ENCODE data around the gene SCP2. TPM values are rescaled to one million over a fixed set of nuclear protein-coding genes. Genes with fewer than 3 reads are reported as not detected.
A peak's percentile ranks its signal among the peaks of the same experiment; 100 is the strongest.

The SCP2 gene
- total RNA-seq, 1 experiment from 2014 or later, result 97.5 TPM

- Histone ChIP-seq H3K4me3 (ENCODE audit: low read length) (peak overlapping the region; percentile 84), H4K20me1 (ENCODE audit: low read length) (no peaks in the 10 kb centered on the region), H3K36me3 (ENCODE audit: low read depth, low read length) (no peaks in the 10 kb centered on the region), H3K9ac (ENCODE audit: low read length) (peak overlapping the region; percentile 69), H3F3A (ENCODE audit: low read length, unreplicated experiment) (no peaks in the 10 kb centered on the region), H3K27ac (ENCODE audit: low read length) (peak overlapping the region; percentile 29), H3K4me1 (ENCODE audit: insufficient read depth, low read length) (peaks cover 14% of the 10 kb centered on the region), H3K9me3 (ENCODE audit: low read length) (no peaks in the 10 kb centered on the region), H3K79me2 (ENCODE audit: low read length) (peaks cover 40% of the 10 kb centered on the region), H3K9me2 (replicated peaks; ENCODE audit: low read length) (no peaks in the 10 kb centered on the region), H2AFZ (ENCODE audit: low read length) (peak overlapping the region; percentile 87), H3K27me3 (ENCODE audit: low read length) (no peaks in the 10 kb centered on the region), H3K4me2 (ENCODE audit: low read length) (peak overlapping the region; percentile 92)
- TF ChIP-seq, protein P1, sequence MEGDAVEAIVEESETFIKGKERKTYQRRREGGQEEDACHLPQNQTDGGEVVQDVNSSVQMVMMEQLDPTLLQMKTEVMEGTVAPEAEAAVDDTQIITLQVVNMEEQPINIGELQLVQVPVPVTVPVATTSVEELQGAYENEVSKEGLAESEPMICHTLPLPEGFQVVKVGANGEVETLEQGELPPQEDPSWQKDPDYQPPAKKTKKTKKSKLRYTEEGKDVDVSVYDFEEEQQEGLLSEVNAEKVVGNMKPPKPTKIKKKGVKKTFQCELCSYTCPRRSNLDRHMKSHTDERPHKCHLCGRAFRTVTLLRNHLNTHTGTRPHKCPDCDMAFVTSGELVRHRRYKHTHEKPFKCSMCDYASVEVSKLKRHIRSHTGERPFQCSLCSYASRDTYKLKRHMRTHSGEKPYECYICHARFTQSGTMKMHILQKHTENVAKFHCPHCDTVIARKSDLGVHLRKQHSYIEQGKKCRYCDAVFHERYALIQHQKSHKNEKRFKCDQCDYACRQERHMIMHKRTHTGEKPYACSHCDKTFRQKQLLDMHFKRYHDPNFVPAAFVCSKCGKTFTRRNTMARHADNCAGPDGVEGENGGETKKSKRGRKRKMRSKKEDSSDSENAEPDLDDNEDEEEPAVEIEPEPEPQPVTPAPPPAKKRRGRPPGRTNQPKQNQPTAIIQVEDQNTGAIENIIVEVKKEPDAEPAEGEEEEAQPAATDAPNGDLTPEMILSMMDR (conservative IDR thresholded peaks at IDR 0.05; ENCODE audit: low read depth, low read length), result no peak
- TF ChIP-seq EZH2phosphoT487 (IDR thresholded peaks at IDR 0.05; ENCODE audit: borderline replicate concordance, low read length), result no peak
- TF ChIP-seq EZH2 (IDR thresholded peaks at IDR 0.05; ENCODE audit: low read length, unreplicated experiment), result no peak
- POLR2A ChIA-PET (ENCODE audit: unreplicated experiment), result no interaction called here
- CTCF ChIA-PET, result interaction anchor here (0.9 kb wide), 1 partner anchor 162 kb away, joined by 4 read pairs; no protein-coding TSS in a partner anchor
- TSS peak; percentile 55 for BruUV-seq (replicated peaks)
- intact Hi-C loops (cut with micrococcal nuclease), result loop anchor here (5.0 to 10.0 kb wide), 2 partner anchors 92 to 170 kb away; no protein-coding TSS in a partner anchor
- DNase-seq, result peak; percentile 92
- ATAC-seq, result peak; percentile 97
These were observed 87.9 kb downstream of the SCP2 start for GRCh38 chr1:53014791-53015507.

DNA sequence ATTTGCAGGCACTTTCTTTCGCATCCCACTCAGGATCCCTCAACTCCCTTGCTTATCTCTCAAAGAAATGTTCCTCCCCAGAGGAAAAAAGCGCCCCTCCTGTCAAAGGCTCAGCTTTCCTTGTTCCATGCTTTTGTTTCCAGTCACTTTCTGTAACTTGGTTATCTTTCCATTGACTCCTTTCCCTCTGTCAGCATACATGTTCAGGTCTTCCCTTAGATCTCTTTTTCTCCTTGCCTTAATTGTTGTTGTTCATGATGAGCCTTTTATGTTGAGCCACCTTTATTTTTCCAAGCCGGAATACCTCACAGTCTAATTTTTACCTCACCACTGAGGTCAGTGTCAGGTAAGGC is 88.4 kb downstream of the SCP2 start:
- ChIA-PET CTCF (no interaction called here), POLR2A (ENCODE audit: unreplicated experiment) (no interaction called here)
- H3K27ac ChIP-seq (ENCODE audit: low read length), result peak overlapping the region; percentile 29
- peaks cover 14% of the 10 kb centered on the region for H3K4me1 ChIP-seq (ENCODE audit: insufficient read depth, low read length)
- TF ChIP-seq, protein P1 (conservative IDR thresholded peaks at IDR 0.05; ENCODE audit: low read depth, low read length), result no peak
- TF ChIP-seq EZH2phosphoT487 (IDR thresholded peaks at IDR 0.05; ENCODE audit: borderline replicate concordance, low read length), result no peak
- TF ChIP-seq EZH2 (IDR thresholded peaks at IDR 0.05; ENCODE audit: low read length, unreplicated experiment), result no peak
- no peaks in the 10 kb centered on the region for H3K9me3 ChIP-seq (ENCODE audit: low read length)
- no peaks in the 10 kb centered on the region for H4K20me1 ChIP-seq (ENCODE audit: low read length)
- peaks cover 44% of the 10 kb centered on the region for H3K79me2 ChIP-seq (ENCODE audit: low read length)
- H2AFZ ChIP-seq (ENCODE audit: low read length), result peak overlapping the region; percentile 87
- H3K4me3 ChIP-seq (ENCODE audit: low read length), result peak overlapping the region; percentile 84
- ATAC-seq (peak; percentile 16), DNase-seq (no peak)
- no TSS peak for BruUV-seq (replicated peaks)
- peak overlapping the region; percentile 92 for H3K4me2 ChIP-seq (ENCODE audit: low read length)
- no peaks in the 10 kb centered on the region for H3K36me3 ChIP-seq (ENCODE audit: low read depth, low read length)
- no peaks in the 10 kb centered on the region for H3F3A ChIP-seq (ENCODE audit: low read length, unreplicated experiment)
- no peaks in the 10 kb centered on the region for H3K27me3 ChIP-seq (ENCODE audit: low read length)
- intact Hi-C loops (cut with micrococcal nuclease), result loop anchor here (5.0 to 10.0 kb wide), 2 partner anchors 92 to 169 kb away; no protein-coding TSS in a partner anchor
- peak overlapping the region; percentile 69 for H3K9ac ChIP-seq (ENCODE audit: low read length)
- H3K9me2 ChIP-seq (replicated peaks; ENCODE audit: low read length), result no peaks in the 10 kb centered on the region

GRCh38 chr1:53016705-53017104 is 89.6 kb downstream of the SCP2 start:
- peaks cover 14% of the 10 kb centered on the region for H3K4me1 ChIP-seq (ENCODE audit: insufficient read depth, low read length)
- BruUV-seq (replicated peaks), result no TSS peak
- no peak for ATAC-seq
- no peak overlapping the region for H3K27ac ChIP-seq (ENCODE audit: low read length)
- H3K4me2 ChIP-seq (ENCODE audit: low read length), result peak overlapping the region; percentile 92
- no peaks in the 10 kb centered on the region for H3F3A ChIP-seq (ENCODE audit: low read length, unreplicated experiment)
- ChIA-PET POLR2A (ENCODE audit: unreplicated experiment) (no interaction called here), CTCF (no interaction called here)
- no peaks in the 10 kb centered on the region for H3K9me2 ChIP-seq (replicated peaks; ENCODE audit: low read length)
- H4K20me1 ChIP-seq (ENCODE audit: low read length), result no peaks in the 10 kb centered on the region
- DNase-seq, result peak; percentile 40
- no peaks in the 10 kb centered on the region for H3K9me3 ChIP-seq (ENCODE audit: low read length)
- H3K9ac ChIP-seq (ENCODE audit: low read length), result no peak overlapping the region
- no peak overlapping the region for H2AFZ ChIP-seq (ENCODE audit: low read length)
- TF ChIP-seq EZH2 (IDR thresholded peaks at IDR 0.05; ENCODE audit: low read length, unreplicated experiment) (no peak), EZH2phosphoT487 (IDR thresholded peaks at IDR 0.05; ENCODE audit: borderline replicate concordance, low read length) (no peak)
- TF ChIP-seq, protein P1 (conservative IDR thresholded peaks at IDR 0.05; ENCODE audit: low read depth, low read length), result no peak
- no peaks in the 10 kb centered on the region for H3K36me3 ChIP-seq (ENCODE audit: low read depth, low read length)
- no peaks in the 10 kb centered on the region for H3K27me3 ChIP-seq (ENCODE audit: low read length)
- peaks cover 49% of the 10 kb centered on the region for H3K79me2 ChIP-seq (ENCODE audit: low read length)
- peak overlapping the region; percentile 84 for H3K4me3 ChIP-seq (ENCODE audit: low read length)
- intact Hi-C loops (cut with micrococcal nuclease), result loop anchor here (5.0 to 10.0 kb wide), 2 partner anchors 91 to 168 kb away; no protein-coding TSS in a partner anchor

Data from PC-3 (cell line).